Vagina (tissue), 2 donors: ENCODE measurements around the gene PIAS3.

Source experiments
- CTCF ChIP-seq, 3 experiments: fragments of 450-650 bp in 2 of 3; fragments of 200-600 bp in 1 of 3; sonication (generic) in 1 of 3; IDR thresholded peaks; one replicate each; pipeline ENCODE4 v1.5.1; 2017 to 2019; ENCODE audit warnings: antibody characterized with exemption in 3 of 3, mild to moderate bottlenecking in 2 of 3, moderate library complexity in 2 of 3
- POLR2A ChIP-seq, 2 donors: fragments of 450-650 bp; IDR thresholded peaks; one replicate each; pipeline ENCODE4 v1.6.1; 2017; ENCODE audit warnings: antibody characterized with exemption in 2 of 2, mild to moderate bottlenecking in 2 of 2, moderate library complexity in 2 of 2

GRCh38 chr1:145824499-145824842, 34.4 kb downstream of the PIAS3 start:
- TF ChIP-seq CTCF (IDR thresholded peaks at IDR 0.05), result no peak
- no peak for TF ChIP-seq POLR2A (IDR thresholded peaks at IDR 0.05)
